ENCODE results near the gene SECISBP2L.
A peak's percentile ranks its signal among the peaks of the same experiment; 100 is the strongest.

Gene SECISBP2L

GRCh38 chr15:49045751-49046219 is 461 bp downstream of the SECISBP2L start:
- Histone ChIP-seq H3K27ac (ENCODE audit: low read depth, low read length) (no peak overlapping the region), H2AFZ (ENCODE audit: low read depth, low read length, severe bottlenecking) (peak overlapping the region; percentile 71), H3K27me3 (ENCODE audit: low read length) (no peaks in the 10 kb centered on the region), H3K79me2 (ENCODE audit: insufficient read depth, low read length) (no peaks in the 10 kb centered on the region), H3K9ac (ENCODE audit: low read length) (peak overlapping the region; percentile 72), H3F3A (ENCODE audit: insufficient read depth) (peaks cover 16% of the 10 kb centered on the region), H3K36me3 (ENCODE audit: low read length) (no peaks in the 10 kb centered on the region), H3K9me3 (ENCODE audit: insufficient read depth, low read length) (no peaks in the 10 kb centered on the region), H3K4me2 (ENCODE audit: low read depth, low read length, poor library complexity, severe bottlenecking) (peak overlapping the region; percentile 75), H3K9me2 (replicated peaks; ENCODE audit: insufficient read depth, low read length) (no peaks in the 10 kb centered on the region), H4K20me1 (ENCODE audit: low read depth, low read length) (peaks cover 11% of the 10 kb centered on the region), H3K4me3 (ENCODE audit: insufficient read depth, low read length, poor library complexity, severe bottlenecking) (peak overlapping the region; percentile 86)
- TF ChIP-seq CTCF (IDR thresholded peaks at IDR 0.05; ENCODE audit: insufficient read depth, low read length, poor library complexity, severe bottlenecking): no peak
- no peak for TF ChIP-seq EZH2phosphoT487 (conservative IDR thresholded peaks at IDR 0.05; ENCODE audit: low read length)

GRCh38 chr15:49044766-49045606 is 1.3 kb downstream of the SECISBP2L start:
- H3K79me2 ChIP-seq (ENCODE audit: insufficient read depth, low read length): no peaks in the 10 kb centered on the region
- H3K27me3 ChIP-seq (ENCODE audit: low read length): no peaks in the 10 kb centered on the region
- peak overlapping the region; percentile 86 for H3K4me3 ChIP-seq (ENCODE audit: insufficient read depth, low read length, poor library complexity, severe bottlenecking)

GRCh38 chr15:49044002-49044401 is 2.2 kb downstream of the SECISBP2L start:
- H3F3A ChIP-seq (ENCODE audit: insufficient read depth): peaks cover 16% of the 10 kb centered on the region
- H3K27ac ChIP-seq (ENCODE audit: low read depth, low read length): no peak overlapping the region
- no peaks in the 10 kb centered on the region for H3K27me3 ChIP-seq (ENCODE audit: low read length)
- no peaks in the 10 kb centered on the region for H3K9me3 ChIP-seq (ENCODE audit: insufficient read depth, low read length)
- TF ChIP-seq EZH2phosphoT487 (conservative IDR thresholded peaks at IDR 0.05; ENCODE audit: low read length) (no peak), CTCF (IDR thresholded peaks at IDR 0.05; ENCODE audit: insufficient read depth, low read length, poor library complexity, severe bottlenecking) (no peak)
- no peak overlapping the region for H3K4me3 ChIP-seq (ENCODE audit: insufficient read depth, low read length, poor library complexity, severe bottlenecking)
- no peaks in the 10 kb centered on the region for H3K79me2 ChIP-seq (ENCODE audit: insufficient read depth, low read length)
- H3K9me2 ChIP-seq (replicated peaks; ENCODE audit: insufficient read depth, low read length): no peaks in the 10 kb centered on the region
- peaks cover 11% of the 10 kb centered on the region for H4K20me1 ChIP-seq (ENCODE audit: low read depth, low read length)
- no peaks in the 10 kb centered on the region for H3K36me3 ChIP-seq (ENCODE audit: low read length)
- H3K4me2 ChIP-seq (ENCODE audit: low read depth, low read length, poor library complexity, severe bottlenecking): no peak overlapping the region
- H2AFZ ChIP-seq (ENCODE audit: low read depth, low read length, severe bottlenecking): no peak overlapping the region
- H3K9ac ChIP-seq (ENCODE audit: low read length): no peak overlapping the region

More at GRCh38 chr15:49044766-49045606, 1.3 kb downstream of the SECISBP2L start:
- Histone ChIP-seq H4K20me1 (ENCODE audit: low read depth, low read length) (peaks cover 11% of the 10 kb centered on the region), H3K9ac (ENCODE audit: low read length) (peak overlapping the region; percentile 72), H3K4me2 (ENCODE audit: low read depth, low read length, poor library complexity, severe bottlenecking) (peak overlapping the region; percentile 75), H3F3A (ENCODE audit: insufficient read depth) (peaks cover 16% of the 10 kb centered on the region), H3K36me3 (ENCODE audit: low read length) (no peaks in the 10 kb centered on the region), H3K9me2 (replicated peaks; ENCODE audit: insufficient read depth, low read length) (no peaks in the 10 kb centered on the region), H2AFZ (ENCODE audit: low read depth, low read length, severe bottlenecking) (peak overlapping the region; percentile 71), H3K9me3 (ENCODE audit: insufficient read depth, low read length) (no peaks in the 10 kb centered on the region), H3K27ac (ENCODE audit: low read depth, low read length) (no peak overlapping the region)
- no peak for TF ChIP-seq CTCF (IDR thresholded peaks at IDR 0.05; ENCODE audit: insufficient read depth, low read length, poor library complexity, severe bottlenecking)
- TF ChIP-seq EZH2phosphoT487 (conservative IDR thresholded peaks at IDR 0.05; ENCODE audit: low read length): no peak
